ENCODE measurements around the gene SMAD6.

DNA sequence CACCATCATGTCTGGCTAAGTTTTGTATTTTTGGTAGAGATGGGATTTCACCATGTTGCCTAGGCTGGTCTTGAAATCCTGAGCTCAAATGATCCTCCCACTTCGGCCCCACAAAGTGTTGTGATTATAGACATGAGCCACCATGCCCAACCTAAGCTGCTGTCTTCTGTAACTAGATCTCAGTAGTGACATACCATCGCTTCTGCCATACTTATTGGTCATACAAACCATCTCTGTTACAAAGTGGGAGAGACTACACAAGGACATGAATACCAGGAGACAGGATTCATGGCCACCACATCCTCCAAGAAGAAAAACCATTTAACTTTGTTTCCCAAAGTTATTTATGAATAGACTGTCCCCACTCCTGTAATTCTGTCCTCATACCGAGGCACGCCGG is 81.3 kb downstream of the SMAD6 start:
- TF ChIP-seq EP300 (IDR thresholded peaks at IDR 0.05; ENCODE audit: borderline replicate concordance in 1 of 2, control insufficient read depth in 1 of 2, low read depth in 2 of 2, low read length in 2 of 2) (no peak), NFXL1 (IDR thresholded peaks at IDR 0.05; ENCODE audit: borderline replicate concordance) (no peak), POLR2AphosphoS5 (IDR thresholded peaks at IDR 0.05; ENCODE audit: low read length) (no peak), NFIC (IDR thresholded peaks at IDR 0.05; ENCODE audit: low read depth, low read length) (no peak), POLR2A (IDR thresholded peaks at IDR 0.05; ENCODE audit: low read depth, low read length) (no peak), RAD51 (IDR thresholded peaks at IDR 0.05) (no peak), TBL1XR1 (IDR thresholded peaks at IDR 0.05; ENCODE audit: low read depth, low read length) (no peak), CHD1 (IDR thresholded peaks at IDR 0.05; ENCODE audit: low read depth, low read length) (no peak), KDM1A (IDR thresholded peaks at IDR 0.05; ENCODE audit: borderline replicate concordance) (no peak)
- TF ChIP-seq, protein P1, sequence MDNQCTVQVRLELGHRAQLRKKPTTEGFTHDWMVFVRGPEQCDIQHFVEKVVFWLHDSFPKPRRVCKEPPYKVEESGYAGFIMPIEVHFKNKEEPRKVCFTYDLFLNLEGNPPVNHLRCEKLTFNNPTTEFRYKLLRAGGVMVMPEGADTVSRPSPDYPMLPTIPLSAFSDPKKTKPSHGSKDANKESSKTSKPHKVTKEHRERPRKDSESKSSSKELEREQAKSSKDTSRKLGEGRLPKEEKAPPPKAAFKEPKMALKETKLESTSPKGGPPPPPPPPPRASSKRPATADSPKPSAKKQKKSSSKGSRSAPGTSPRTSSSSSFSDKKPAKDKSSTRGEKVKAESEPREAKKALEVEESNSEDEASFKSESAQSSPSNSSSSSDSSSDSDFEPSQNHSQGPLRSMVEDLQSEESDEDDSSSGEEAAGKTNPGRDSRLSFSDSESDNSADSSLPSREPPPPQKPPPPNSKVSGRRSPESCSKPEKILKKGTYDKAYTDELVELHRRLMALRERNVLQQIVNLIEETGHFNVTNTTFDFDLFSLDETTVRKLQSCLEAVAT (IDR thresholded peaks at IDR 0.05) = no peak

Data from GM12878 (cell line).